Lower lobe of right lung (tissue), 2 donors: ENCODE data around the gene MSI2. TPM values are rescaled to one million over a fixed set of nuclear protein-coding genes. Genes with fewer than 3 reads are reported as not detected.

ENCODE experiments used
- ATAC-seq, 2 donors: fragments of 200-7000 bp; cut with Tn5 transposase; one replicate each; pipeline ENCODE4 v1.9.1; 2020 to 2022; ENCODE audit warnings: mild to moderate bottlenecking in 2 of 2, moderate library complexity in 2 of 2
- DNase-seq: peaks from one replicate; pipeline ENCODE4 v3.0.0-alpha.2; 2020
- H3K27ac ChIP-seq: fragments of 200-600 bp; one replicate; pipeline ENCODE4 v1.8.0; 2022
- H3K27me3 ChIP-seq: fragments of 200-600 bp; one replicate; pipeline ENCODE4 v1.8.0; 2022; ENCODE audit warnings: low read depth
- H3K36me3 ChIP-seq: fragments of 200-600 bp; one replicate; pipeline ENCODE4 v1.8.0; 2022; ENCODE audit warnings: mild to moderate bottlenecking
- H3K4me1 ChIP-seq: fragments of 200-600 bp; one replicate; pipeline ENCODE4 v1.8.0; 2022
- H3K4me3 ChIP-seq: fragments of 200-600 bp; one replicate; pipeline ENCODE4 v1.8.0; 2022; ENCODE audit warnings: mild to moderate bottlenecking
- H3K9me3 ChIP-seq: fragments of 200-600 bp; one replicate; pipeline ENCODE4 v1.8.0; 2022
- intact Hi-C: fragments of 100-400 bp; cut with DNase I; formaldehyde crosslinking; loops from one replicate; pipeline ENCODE4 v1.11.0; 2022
- total RNA-seq: library from RNA; stranded (reverse); fragmentation: NEBNext Ultra II Directional; extraction: Animal tissue kit (Norgen Biotek cat#: 25700); gene quantifications from one replicate; pipeline ENCODE4 v1.2.1, GENCODE V29; 2021
- TF ChIP-seq, protein P1 (sequence below): fragments of 200-600 bp; IDR thresholded peaks from one replicate; pipeline ENCODE4 v1.8.0; 2022; ENCODE audit warnings: antibody characterized with exemption, mild to moderate bottlenecking
- donor health status: DM: no; HTN: yes; CAD: no; lungs with severe emphysema.

The MSI2 gene
- total RNA-seq, 1 donor from 2014 or later, result 43.9 TPM

- H3K27me3 ChIP-seq, result no peaks in the 10 kb centered on the region
- TF ChIP-seq, protein P1, sequence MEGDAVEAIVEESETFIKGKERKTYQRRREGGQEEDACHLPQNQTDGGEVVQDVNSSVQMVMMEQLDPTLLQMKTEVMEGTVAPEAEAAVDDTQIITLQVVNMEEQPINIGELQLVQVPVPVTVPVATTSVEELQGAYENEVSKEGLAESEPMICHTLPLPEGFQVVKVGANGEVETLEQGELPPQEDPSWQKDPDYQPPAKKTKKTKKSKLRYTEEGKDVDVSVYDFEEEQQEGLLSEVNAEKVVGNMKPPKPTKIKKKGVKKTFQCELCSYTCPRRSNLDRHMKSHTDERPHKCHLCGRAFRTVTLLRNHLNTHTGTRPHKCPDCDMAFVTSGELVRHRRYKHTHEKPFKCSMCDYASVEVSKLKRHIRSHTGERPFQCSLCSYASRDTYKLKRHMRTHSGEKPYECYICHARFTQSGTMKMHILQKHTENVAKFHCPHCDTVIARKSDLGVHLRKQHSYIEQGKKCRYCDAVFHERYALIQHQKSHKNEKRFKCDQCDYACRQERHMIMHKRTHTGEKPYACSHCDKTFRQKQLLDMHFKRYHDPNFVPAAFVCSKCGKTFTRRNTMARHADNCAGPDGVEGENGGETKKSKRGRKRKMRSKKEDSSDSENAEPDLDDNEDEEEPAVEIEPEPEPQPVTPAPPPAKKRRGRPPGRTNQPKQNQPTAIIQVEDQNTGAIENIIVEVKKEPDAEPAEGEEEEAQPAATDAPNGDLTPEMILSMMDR, result no peak
- no peaks in the 10 kb centered on the region for H3K9me3 ChIP-seq
- H3K4me1 ChIP-seq, result no peaks in the 10 kb centered on the region
- no peak overlapping the region for H3K27ac ChIP-seq
- no peaks in the 10 kb centered on the region for H3K36me3 ChIP-seq
- DNase-seq (no peak), ATAC-seq (no peak)
- intact Hi-C loops, result no loop called here
- H3K4me3 ChIP-seq, result no peak overlapping the region
These were observed 60.8 kb downstream of the MSI2 start for GRCh38 chr17:57317079-57317478.

GRCh38 chr17:57318913-57319312 lies 62.6 kb downstream of the MSI2 start:
- Histone ChIP-seq H3K36me3 (no peaks in the 10 kb centered on the region), H3K9me3 (no peaks in the 10 kb centered on the region), H3K27me3 (no peaks in the 10 kb centered on the region), H3K4me1 (no peaks in the 10 kb centered on the region), H3K27ac (no peak overlapping the region), H3K4me3 (no peak overlapping the region)
- intact Hi-C loops, result no loop called here
- DNase-seq (no peak), ATAC-seq (no peak)
- TF ChIP-seq, protein P1, result no peak

- ATAC-seq, result no peak
These were observed 63.5 kb downstream of the MSI2 start for GRCh38 chr17:57319806-57320205.

GRCh38 chr17:57323391-57323790 lies 67.1 kb downstream of the MSI2 start:
- intact Hi-C loops, result no loop called here

More at GRCh38 chr17:57319806-57320205, 63.5 kb downstream of the MSI2 start:
- no peaks in the 10 kb centered on the region for H3K4me1 ChIP-seq
- no peak for DNase-seq
- TF ChIP-seq, protein P1, result no peak
- H3K27me3 ChIP-seq, result no peaks in the 10 kb centered on the region
- intact Hi-C loops, result no loop called here
- no peak overlapping the region for H3K27ac ChIP-seq
- H3K9me3 ChIP-seq, result no peaks in the 10 kb centered on the region
- no peaks in the 10 kb centered on the region for H3K36me3 ChIP-seq
- no peak overlapping the region for H3K4me3 ChIP-seq

GRCh38 chr17:57324060-57324459 lies 67.7 kb downstream of the MSI2 start:
- DNase-seq (no peak), ATAC-seq (peak in 1 of 2 donors; percentile 41)
- Histone ChIP-seq H3K9me3 (no peaks in the 10 kb centered on the region), H3K27ac (no peak overlapping the region), H3K36me3 (no peaks in the 10 kb centered on the region), H3K27me3 (no peaks in the 10 kb centered on the region), H3K4me3 (no peak overlapping the region), H3K4me1 (no peaks in the 10 kb centered on the region)
- intact Hi-C loops, result no loop called here
- TF ChIP-seq, protein P1, result no peak

More at GRCh38 chr17:57323391-57323790, 67.1 kb downstream of the MSI2 start:
- no peaks in the 10 kb centered on the region for H3K4me1 ChIP-seq
- H3K4me3 ChIP-seq, result no peak overlapping the region
- no peaks in the 10 kb centered on the region for H3K9me3 ChIP-seq
- DNase-seq (no peak), ATAC-seq (no peak)
- TF ChIP-seq, protein P1, result no peak
- H3K27me3 ChIP-seq, result no peaks in the 10 kb centered on the region
- H3K36me3 ChIP-seq, result no peaks in the 10 kb centered on the region
- no peak overlapping the region for H3K27ac ChIP-seq

GRCh38 chr17:57324631-57325030 lies 68.3 kb downstream of the MSI2 start:
- DNase-seq, result no peak
- Histone ChIP-seq H3K27me3 (no peaks in the 10 kb centered on the region), H3K27ac (no peak overlapping the region), H3K4me1 (no peaks in the 10 kb centered on the region), H3K36me3 (no peaks in the 10 kb centered on the region), H3K4me3 (no peak overlapping the region), H3K9me3 (no peaks in the 10 kb centered on the region)
- intact Hi-C loops, result no loop called here
- TF ChIP-seq, protein P1, result no peak
- ATAC-seq, result no peak
